ENCODE measurements around the gene ZDHHC18.

Gene ZDHHC18

DNA sequence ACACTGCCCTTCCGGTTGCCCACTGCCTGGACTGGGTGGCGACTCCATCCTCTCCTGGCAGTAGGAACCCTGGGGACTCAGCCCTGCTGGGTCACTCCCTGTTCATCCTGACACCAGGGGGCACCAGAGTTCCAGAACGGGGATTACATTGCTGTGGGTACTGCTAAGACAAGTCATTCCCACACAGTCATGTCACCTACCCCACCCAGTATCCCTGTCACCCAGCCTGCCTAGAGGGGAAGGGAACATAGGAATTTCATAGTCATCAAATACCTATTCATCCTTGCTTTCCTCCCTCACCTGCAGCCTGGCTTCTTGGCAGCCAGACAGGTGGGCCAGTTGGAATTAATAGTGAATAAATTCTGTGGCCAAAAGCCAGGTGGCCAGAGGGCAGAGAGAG is 26.7 kb downstream of the ZDHHC18 start:
- H3K4me3 Mint-ChIP-seq, result no peak overlapping the region

GRCh38 chr1:26853600-26853999 is 27.1 kb downstream of the ZDHHC18 start:
- Mint-ChIP-seq H3K36me3 (peaks cover 24% of the 10 kb centered on the region), H3K27ac (no peak overlapping the region), H3K9me3 (no peaks in the 10 kb centered on the region), H3K4me1 (no peaks in the 10 kb centered on the region), H3K27me3 (no peaks in the 10 kb centered on the region), H3K4me3 (no peak overlapping the region)
- DNase-seq (ENCODE audit: low spot score in 2 of 2), result no peak
- no peak for ATAC-seq (ENCODE audit: low read depth)

More for the DNA sequence above, 26.7 kb downstream of the ZDHHC18 start:
- Mint-ChIP-seq H3K36me3 (peaks cover 26% of the 10 kb centered on the region), H3K27ac (no peak overlapping the region), H3K27me3 (no peaks in the 10 kb centered on the region), H3K4me1 (no peaks in the 10 kb centered on the region), H3K9me3 (no peaks in the 10 kb centered on the region)
- ATAC-seq (ENCODE audit: low read depth), result peak; percentile 97
- peak; percentile 80 to 85 for DNase-seq (ENCODE audit: low spot score in 2 of 2)

DNA sequence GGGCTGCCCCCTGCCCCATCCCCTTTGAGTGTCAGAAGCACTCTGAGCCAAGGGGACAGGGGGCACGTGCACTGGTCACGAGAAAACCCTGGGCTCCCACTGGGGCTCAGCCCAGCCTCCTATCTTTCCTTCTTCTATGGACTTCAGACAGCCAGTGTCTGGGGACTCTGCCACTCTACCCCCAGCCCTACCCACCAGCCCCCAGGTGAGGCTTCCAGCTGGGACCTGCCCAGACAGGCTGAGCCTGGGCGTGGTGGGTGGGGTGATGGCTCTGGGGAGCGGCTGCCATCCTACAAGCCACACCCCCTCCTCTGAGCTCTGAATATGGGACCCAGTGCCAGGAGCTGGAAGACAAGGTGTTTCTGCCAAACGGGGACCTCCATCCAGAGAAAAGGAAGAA is 28.4 kb downstream of the ZDHHC18 start:
- Mint-ChIP-seq H3K4me3 (no peak overlapping the region), H3K27me3 (no peaks in the 10 kb centered on the region), H3K27ac (no peak overlapping the region), H3K4me1 (no peaks in the 10 kb centered on the region), H3K9me3 (no peaks in the 10 kb centered on the region), H3K36me3 (peaks cover 20% of the 10 kb centered on the region)
- DNase-seq (ENCODE audit: low spot score in 2 of 2) (no peak), ATAC-seq (ENCODE audit: low read depth) (no peak)

DNA sequence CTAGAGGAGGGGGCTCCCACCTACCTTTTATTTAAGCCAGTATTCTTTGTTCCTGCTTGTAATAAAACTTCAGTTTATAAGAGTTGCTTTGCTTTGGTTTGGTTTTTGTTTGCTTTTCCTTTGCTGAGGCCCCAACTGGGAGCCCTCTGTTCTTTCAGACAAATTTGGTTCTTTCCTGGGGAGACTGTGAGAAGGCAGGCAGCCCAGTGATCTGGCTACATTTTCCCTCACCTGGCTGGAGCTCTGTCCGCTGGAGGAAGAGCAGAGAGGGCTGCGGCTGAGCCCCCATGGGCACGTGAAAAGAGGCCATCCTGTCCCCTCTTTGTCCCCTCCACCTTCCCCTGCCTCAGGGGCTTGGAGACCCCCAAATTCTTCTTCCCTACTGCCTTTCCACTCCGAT is 29.1 kb downstream of the ZDHHC18 start:
- DNase-seq (ENCODE audit: low spot score in 2 of 2), result no peak
- no peaks in the 10 kb centered on the region for H3K4me1 Mint-ChIP-seq
- no peak for ATAC-seq (ENCODE audit: low read depth)
- no peaks in the 10 kb centered on the region for H3K9me3 Mint-ChIP-seq
- peaks cover 15% of the 10 kb centered on the region for H3K36me3 Mint-ChIP-seq
- no peak overlapping the region for H3K27ac Mint-ChIP-seq
- H3K4me3 Mint-ChIP-seq, result no peak overlapping the region
- no peaks in the 10 kb centered on the region for H3K27me3 Mint-ChIP-seq

DNA sequence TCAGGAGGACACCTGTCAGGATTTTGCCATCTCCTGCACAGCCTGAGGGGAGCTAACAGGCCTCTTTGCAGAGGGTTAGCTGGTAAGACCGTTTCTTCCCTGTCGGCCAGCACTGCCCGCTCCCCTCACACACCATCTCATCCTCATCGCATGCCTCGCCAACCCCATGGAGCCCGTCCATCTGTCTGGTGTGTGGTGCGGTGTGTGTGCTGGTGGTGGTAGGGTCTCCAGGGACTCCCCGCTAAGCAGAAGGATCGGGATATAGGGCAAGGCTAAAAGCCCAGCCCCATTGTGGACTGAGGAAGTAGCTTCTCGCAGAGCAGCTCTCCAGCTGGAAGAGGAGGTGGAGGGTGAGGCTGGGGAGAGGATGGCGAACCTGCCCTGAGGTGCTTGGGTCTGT is 29.7 kb downstream of the ZDHHC18 start:
- Mint-ChIP-seq H3K4me1 (no peaks in the 10 kb centered on the region), H3K36me3 (peaks cover 11% of the 10 kb centered on the region), H3K9me3 (no peaks in the 10 kb centered on the region), H3K27me3 (no peaks in the 10 kb centered on the region), H3K4me3 (no peak overlapping the region), H3K27ac (no peak overlapping the region)
- ATAC-seq (ENCODE audit: low read depth), result no peak
- DNase-seq (ENCODE audit: low spot score in 2 of 2), result no peak

GRCh38 chr1:26856604-26857469 is 30.3 kb downstream of the ZDHHC18 start:
- no peak overlapping the region for H3K4me3 Mint-ChIP-seq
- ATAC-seq (ENCODE audit: low read depth) (no peak), DNase-seq (ENCODE audit: low spot score in 2 of 2) (no peak)
- no peak overlapping the region for H3K27ac Mint-ChIP-seq
- H3K9me3 Mint-ChIP-seq, result no peaks in the 10 kb centered on the region
- peaks cover 6% of the 10 kb centered on the region for H3K36me3 Mint-ChIP-seq
- no peaks in the 10 kb centered on the region for H3K27me3 Mint-ChIP-seq
- no peaks in the 10 kb centered on the region for H3K4me1 Mint-ChIP-seq

DNA sequence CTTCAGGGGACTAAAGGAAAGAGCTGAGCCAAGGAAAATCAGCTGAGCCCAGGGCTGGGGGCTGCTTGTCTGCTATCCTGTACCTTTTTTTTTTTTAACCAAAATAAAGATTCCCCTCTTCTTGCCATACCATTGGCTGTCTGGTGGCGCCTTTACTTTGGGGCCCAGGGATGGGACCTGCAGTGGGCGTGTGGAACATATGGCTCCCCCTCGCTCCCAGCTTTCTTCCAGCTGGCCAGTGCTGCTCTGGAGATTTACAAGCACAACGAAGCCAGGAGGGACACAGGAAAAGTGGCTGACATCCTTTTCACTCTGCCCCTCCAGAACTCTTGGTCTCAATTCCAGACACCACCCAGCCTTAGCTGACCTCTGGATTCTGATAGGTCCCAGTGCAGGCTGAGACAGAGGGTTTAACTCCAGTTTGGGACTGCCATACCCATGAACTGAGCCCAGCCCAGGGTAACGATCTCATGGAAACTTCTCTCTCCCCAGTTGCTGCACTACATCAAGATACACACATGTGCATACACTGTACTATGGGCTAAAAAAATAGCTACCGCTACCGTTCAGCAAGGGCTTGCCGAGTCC is 31.1 kb downstream of the ZDHHC18 start:
- Mint-ChIP-seq H3K27me3 (no peaks in the 10 kb centered on the region), H3K9me3 (no peaks in the 10 kb centered on the region), H3K27ac (no peak overlapping the region), H3K4me3 (no peak overlapping the region), H3K4me1 (no peaks in the 10 kb centered on the region), H3K36me3 (peaks cover 5% of the 10 kb centered on the region)
- ATAC-seq (ENCODE audit: low read depth), result no peak
- DNase-seq (ENCODE audit: low spot score in 2 of 2), result no peak

DNA sequence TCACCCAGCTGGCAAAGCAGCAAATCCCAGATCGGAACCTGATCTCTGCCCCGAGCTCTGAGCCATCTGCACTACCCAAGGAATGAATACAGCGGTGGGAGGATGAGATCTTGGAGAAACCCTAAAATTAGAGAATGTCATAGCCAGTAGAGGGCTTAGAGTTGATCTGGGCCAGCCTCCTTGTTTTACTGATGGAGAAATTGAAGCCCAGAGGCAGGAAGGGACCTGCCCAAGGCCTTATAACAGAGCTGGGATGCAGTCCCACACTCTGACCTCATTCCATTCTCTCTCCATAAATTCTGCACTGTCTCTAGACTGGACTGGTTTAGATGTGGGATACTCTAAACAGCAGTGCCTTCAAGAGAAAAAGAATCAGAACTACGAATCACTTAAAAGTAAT is 31.7 kb downstream of the ZDHHC18 start:
- H3K4me3 Mint-ChIP-seq, result no peak overlapping the region
- H3K27me3 Mint-ChIP-seq, result no peaks in the 10 kb centered on the region
- no peaks in the 10 kb centered on the region for H3K4me1 Mint-ChIP-seq
- no peak for DNase-seq (ENCODE audit: low spot score in 2 of 2)
- H3K27ac Mint-ChIP-seq, result no peak overlapping the region
- peaks cover 5% of the 10 kb centered on the region for H3K36me3 Mint-ChIP-seq
- no peak for ATAC-seq (ENCODE audit: low read depth)
- H3K9me3 Mint-ChIP-seq, result no peaks in the 10 kb centered on the region

- Mint-ChIP-seq H3K27me3 (no peaks in the 10 kb centered on the region), H3K36me3 (peaks cover 5% of the 10 kb centered on the region), H3K4me3 (no peak overlapping the region), H3K4me1 (peaks cover 2% of the 10 kb centered on the region), H3K9me3 (no peaks in the 10 kb centered on the region), H3K27ac (no peak overlapping the region)
- ATAC-seq (ENCODE audit: low read depth), result no peak
- no peak for DNase-seq (ENCODE audit: low spot score in 2 of 2)
Measured at GRCh38 chr1:26858891-26859640, 32.6 kb downstream of the ZDHHC18 start.

DNA sequence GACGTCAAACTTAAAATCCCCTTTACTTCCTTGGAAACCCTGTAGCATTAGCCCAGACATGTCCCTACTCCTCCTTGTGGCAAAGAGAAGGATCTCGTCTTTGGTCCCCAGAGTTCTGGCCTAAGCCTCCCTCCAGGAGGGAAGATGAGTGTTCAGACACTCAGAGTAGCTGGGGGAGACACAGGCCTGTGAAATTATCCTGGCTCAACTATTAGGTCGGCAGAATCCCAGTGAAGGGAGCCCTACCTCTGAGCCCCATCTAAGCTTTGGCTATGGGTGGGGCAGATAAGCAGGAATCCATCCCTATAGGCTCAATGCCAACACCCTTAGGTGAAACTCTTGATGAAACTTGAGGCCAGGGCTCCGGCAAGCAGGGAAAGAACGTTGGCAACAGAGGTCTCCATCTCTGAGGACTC is 34.8 kb downstream of the ZDHHC18 start:
- Mint-ChIP-seq H3K36me3 (peaks cover 3% of the 10 kb centered on the region), H3K9me3 (no peaks in the 10 kb centered on the region), H3K27me3 (no peaks in the 10 kb centered on the region), H3K4me3 (no peak overlapping the region), H3K27ac (no peak overlapping the region), H3K4me1 (peaks cover 5% of the 10 kb centered on the region)
- DNase-seq (ENCODE audit: low spot score in 2 of 2), result no peak
- no peak for ATAC-seq (ENCODE audit: low read depth)

- no peak overlapping the region for H3K4me3 Mint-ChIP-seq
- no peak for DNase-seq (ENCODE audit: low spot score in 2 of 2)
- ATAC-seq (ENCODE audit: low read depth), result no peak
- H3K27me3 Mint-ChIP-seq, result no peaks in the 10 kb centered on the region
- no peaks in the 10 kb centered on the region for H3K36me3 Mint-ChIP-seq
- peaks cover 5% of the 10 kb centered on the region for H3K4me1 Mint-ChIP-seq
- peak overlapping the region; percentile 64 for H3K27ac Mint-ChIP-seq
- H3K9me3 Mint-ChIP-seq, result no peaks in the 10 kb centered on the region
Measured at GRCh38 chr1:26861889-26862378, 35.4 kb downstream of the ZDHHC18 start.

GRCh38 chr1:26862781-26863684 is 36.5 kb downstream of the ZDHHC18 start, which contains the start of gene SFN:
Gene SFN (plus strand): TSS chr1:26863149. CDS start chr1:26863213, 64 bp downstream.
- Mint-ChIP-seq H3K4me3 (peak within 1 kb of the TSS; percentile 96), H3K9me3 (no peaks in the 10 kb centered on the region), H3K4me1 (peaks cover 5% of the 10 kb centered on the region), H3K27ac (peak within 1 kb of the TSS; percentile 81), H3K27me3 (no peaks in the 10 kb centered on the region), H3K36me3 (no peaks in the 10 kb centered on the region)
- DNase-seq (ENCODE audit: low spot score in 2 of 2) (peak in 1 of 2 donors; percentile 22), ATAC-seq (ENCODE audit: low read depth) (no peak)

- peaks cover 5% of the 10 kb centered on the region for H3K4me1 Mint-ChIP-seq
- no peaks in the 10 kb centered on the region for H3K36me3 Mint-ChIP-seq
- H3K4me3 Mint-ChIP-seq, result peak overlapping the region; percentile 96
- H3K27me3 Mint-ChIP-seq, result no peaks in the 10 kb centered on the region
- no peaks in the 10 kb centered on the region for H3K9me3 Mint-ChIP-seq
- H3K27ac Mint-ChIP-seq, result peak overlapping the region; percentile 81
- DNase-seq (ENCODE audit: low spot score in 2 of 2), result no peak
- ATAC-seq (ENCODE audit: low read depth), result no peak
Measured at GRCh38 chr1:26863685-26864077, 37.2 kb downstream of the ZDHHC18 start.

Measured in memory B cell (primary cell).